ENCODE measurements around the gene ZBTB7A.
A peak's percentile ranks its signal among the peaks of the same experiment; 100 is the strongest.

The ZBTB7A gene

DNA sequence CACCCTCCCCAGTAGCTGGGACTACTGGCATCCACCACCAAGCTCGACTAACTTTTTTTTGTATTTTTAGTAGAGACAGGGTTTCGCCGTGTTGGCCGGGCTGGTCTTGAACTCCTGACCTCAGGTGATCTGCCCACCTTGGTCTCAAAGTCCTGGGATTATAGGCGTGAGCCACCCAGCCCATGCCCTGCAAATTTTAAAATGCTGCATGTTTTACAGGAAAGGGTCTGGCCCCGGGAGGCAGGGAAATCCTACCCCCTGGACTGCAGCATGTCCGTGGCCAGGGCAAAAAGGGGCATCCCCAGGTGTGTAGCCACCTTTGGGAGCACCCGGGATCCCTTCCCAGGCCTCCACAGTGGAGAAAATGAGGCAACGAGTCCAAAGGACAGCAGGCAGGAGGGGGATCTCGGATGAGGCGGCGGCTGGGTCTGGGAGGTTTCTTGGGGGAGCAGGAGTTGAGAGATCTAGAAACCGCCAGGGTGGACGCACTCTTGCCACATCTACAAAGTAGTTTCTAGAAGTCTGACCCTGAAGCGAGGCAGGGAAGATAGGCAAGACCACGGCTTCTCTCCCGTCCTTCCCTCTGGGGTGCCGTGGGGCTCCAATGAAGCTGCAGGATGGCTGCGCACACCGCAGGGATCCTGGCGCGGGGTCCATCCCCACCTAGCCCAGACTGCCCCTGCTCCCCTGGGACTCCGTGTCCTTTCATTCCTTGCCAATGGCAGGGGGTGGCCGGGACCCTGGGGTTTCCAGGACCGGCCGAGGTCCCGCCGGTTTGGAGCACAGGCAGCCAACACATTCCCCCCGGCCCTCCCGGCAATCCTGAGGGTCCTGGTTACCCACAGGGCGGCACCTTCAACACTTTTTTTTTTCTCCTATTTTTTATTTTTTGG is 21.3 kb upstream of the ZBTB7A start:
- TF ChIP-seq, protein P1, sequence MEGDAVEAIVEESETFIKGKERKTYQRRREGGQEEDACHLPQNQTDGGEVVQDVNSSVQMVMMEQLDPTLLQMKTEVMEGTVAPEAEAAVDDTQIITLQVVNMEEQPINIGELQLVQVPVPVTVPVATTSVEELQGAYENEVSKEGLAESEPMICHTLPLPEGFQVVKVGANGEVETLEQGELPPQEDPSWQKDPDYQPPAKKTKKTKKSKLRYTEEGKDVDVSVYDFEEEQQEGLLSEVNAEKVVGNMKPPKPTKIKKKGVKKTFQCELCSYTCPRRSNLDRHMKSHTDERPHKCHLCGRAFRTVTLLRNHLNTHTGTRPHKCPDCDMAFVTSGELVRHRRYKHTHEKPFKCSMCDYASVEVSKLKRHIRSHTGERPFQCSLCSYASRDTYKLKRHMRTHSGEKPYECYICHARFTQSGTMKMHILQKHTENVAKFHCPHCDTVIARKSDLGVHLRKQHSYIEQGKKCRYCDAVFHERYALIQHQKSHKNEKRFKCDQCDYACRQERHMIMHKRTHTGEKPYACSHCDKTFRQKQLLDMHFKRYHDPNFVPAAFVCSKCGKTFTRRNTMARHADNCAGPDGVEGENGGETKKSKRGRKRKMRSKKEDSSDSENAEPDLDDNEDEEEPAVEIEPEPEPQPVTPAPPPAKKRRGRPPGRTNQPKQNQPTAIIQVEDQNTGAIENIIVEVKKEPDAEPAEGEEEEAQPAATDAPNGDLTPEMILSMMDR (IDR thresholded peaks at IDR 0.05; ENCODE audit: control insufficient read depth, extremely low read depth, insufficient read depth), result no peak
- no peak overlapping the region for H3K4me3 ChIP-seq (ENCODE audit: low read depth, low read length)
- DNase-seq (ENCODE audit: low read depth), result no peak

DNA sequence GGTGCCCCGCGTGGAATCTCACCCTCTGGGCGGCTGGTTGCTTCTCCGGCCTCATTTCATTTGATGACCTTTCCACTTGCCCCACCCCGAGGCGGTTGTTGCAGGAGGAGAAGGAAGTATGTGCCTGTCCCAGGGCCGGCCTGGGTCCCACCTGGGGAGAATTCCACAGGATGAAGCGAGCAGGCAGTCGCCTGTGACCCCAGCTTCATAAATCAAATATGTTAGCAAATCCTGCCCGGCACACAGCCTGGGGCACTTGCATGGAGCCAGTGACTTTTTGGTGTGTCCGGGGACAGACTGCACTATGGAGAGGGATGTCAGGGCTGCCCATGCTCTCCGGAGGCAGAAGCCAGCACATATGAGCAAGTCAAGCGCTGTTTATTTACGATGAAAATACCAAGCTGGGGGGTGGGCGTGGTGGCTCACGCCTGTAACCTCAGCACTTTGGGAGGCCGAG is 19.7 kb upstream of the ZBTB7A start:
- DNase-seq (ENCODE audit: low read depth), result no peak
- H3K4me3 ChIP-seq (ENCODE audit: low read depth, low read length), result no peak overlapping the region
- TF ChIP-seq, protein P1 (IDR thresholded peaks at IDR 0.05; ENCODE audit: control insufficient read depth, extremely low read depth, insufficient read depth), result no peak

DNA sequence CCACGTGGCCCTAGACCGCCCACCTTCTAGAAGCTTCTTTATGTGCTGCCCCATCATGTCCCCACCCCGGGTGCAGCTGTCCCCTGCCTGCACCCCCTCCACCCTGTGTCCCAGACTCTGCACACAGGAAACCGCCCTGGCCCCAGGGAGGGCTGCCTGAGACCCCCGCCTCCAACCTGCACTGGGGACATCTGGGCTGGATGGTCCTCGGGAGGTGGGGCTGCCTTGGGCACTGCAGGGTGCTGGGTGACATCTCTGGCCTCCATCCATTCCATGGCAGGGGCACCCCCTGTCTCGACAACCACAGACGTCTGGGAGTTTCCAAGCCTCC is 17.8 kb upstream of the ZBTB7A start:
- DNase-seq (ENCODE audit: low read depth), result no peak
- no peak overlapping the region for H3K4me3 ChIP-seq (ENCODE audit: low read depth, low read length)
- TF ChIP-seq, protein P1 (IDR thresholded peaks at IDR 0.05; ENCODE audit: control insufficient read depth, extremely low read depth, insufficient read depth), result no peak

DNA sequence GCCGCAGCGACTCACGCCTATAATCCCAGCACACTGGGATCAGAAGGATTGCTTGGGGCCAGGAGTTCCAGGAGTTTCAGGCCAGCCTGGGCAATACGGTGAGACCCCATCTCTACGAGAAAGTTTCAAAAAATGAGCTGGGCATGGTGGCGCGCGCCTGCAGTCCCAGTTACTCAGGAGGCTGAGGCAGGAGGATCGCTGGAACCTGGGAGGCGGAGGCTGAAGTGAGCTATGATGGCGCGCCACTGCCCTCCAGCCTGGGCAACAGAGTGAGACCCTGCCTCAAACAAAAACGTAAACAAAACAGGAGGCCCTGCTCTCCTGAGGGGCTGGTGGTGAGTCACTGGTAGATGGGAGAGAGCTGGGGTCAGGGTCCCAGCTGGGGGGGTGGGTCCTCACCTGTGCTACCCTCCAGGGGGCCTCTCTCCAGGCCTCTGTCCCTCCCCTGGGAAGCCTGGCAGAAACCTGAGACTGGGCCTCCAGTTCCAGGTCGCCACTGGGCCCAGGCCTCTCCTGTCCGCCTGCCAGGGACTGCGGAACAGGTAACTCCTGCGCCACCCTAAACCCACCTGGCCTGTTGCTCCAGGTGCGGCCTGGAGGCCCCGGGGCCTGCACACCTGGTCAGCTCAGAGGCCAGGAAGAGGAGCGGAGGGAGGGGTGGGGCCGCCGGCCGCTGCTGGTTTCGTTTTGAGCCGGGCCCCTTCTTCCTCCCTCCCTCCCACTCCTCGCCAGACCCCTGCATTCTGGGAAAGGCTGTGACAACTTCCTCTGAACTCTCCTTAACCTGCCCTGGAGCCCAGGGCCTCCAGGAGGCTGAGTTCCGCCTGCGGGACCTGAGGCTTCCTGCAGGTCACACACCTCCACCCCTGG is 17.2 kb upstream of the ZBTB7A start:
- peak; percentile 49 for DNase-seq (ENCODE audit: low read depth)
- no peak overlapping the region for H3K4me3 ChIP-seq (ENCODE audit: low read depth, low read length)
- TF ChIP-seq, protein P1 (IDR thresholded peaks at IDR 0.05; ENCODE audit: control insufficient read depth, extremely low read depth, insufficient read depth), result no peak

DNA sequence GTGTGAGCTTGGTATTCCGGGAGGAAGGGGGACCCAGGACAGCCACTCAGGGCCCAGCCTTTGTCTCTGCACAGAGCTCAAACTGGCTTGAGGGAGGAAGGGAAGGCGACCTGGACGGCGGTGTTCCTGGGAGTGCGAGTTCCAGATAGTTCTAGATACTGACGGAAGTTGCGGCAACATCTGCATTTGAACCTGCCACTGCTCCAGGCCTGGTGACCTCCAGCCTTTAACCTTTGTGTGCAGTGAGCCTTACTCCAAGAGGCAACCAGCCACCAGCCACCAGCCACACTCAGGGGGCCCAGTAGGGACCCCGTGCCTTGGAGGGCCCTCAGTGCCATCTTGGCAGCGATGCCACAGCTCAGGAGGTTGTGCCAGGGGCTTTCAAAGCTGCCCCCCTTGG is 15.5 kb upstream of the ZBTB7A start:
- H3K4me3 ChIP-seq (ENCODE audit: low read depth, low read length), result no peak overlapping the region
- TF ChIP-seq, protein P1 (IDR thresholded peaks at IDR 0.05; ENCODE audit: control insufficient read depth, extremely low read depth, insufficient read depth), result no peak
- DNase-seq (ENCODE audit: low read depth), result no peak

DNA sequence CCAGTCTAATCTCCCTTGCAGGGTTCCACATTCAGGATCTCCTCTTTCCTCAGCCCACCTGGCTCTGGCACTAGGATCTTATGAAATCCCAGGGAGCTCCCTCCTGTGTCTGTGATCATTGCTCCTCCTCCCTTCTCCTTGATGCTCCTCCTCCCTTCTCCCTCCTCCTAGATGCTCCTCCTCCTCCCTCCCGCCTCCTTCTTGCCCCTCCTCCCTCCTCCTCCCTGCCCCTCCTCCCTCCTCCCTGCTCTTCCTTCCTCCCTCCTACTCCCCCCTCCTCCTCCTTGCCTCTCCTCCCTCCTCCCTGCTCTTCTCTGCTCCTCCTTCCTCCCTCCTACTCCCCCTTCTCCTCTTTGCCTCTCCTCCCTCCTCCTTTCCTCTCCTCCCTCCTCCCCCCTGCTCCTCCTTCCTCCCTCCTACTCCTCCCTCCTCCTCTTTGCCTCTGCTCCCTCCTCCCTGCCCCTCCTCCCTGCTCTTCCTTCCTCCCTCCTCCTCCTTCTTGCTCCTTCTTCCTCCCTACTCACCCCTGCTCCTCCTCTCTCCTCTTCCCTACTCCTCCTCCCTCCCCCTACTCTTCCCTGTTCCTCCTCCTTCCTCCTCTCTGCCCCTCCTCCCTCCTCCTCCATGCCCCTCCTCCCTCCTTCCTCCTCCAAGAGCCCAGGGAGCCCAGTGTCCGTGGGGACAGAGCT is 14.9 kb upstream of the ZBTB7A start:
- TF ChIP-seq, protein P1 (IDR thresholded peaks at IDR 0.05; ENCODE audit: control insufficient read depth, extremely low read depth, insufficient read depth), result no peak
- DNase-seq (ENCODE audit: low read depth), result no peak
- H3K4me3 ChIP-seq (ENCODE audit: low read depth, low read length), result no peak overlapping the region
